Pancreas (tissue), 10 donors: Measurements from ENCODE around the gene IL20RA. TPM values are rescaled to one million over a fixed set of nuclear protein-coding genes. Genes with fewer than 3 reads are reported as not detected.
"Not testable (repeated sequence)": the region's sequence is repeated elsewhere in the genome, so short reads cannot be mapped to it uniquely, and the experiment has no call there.

Experiments
- ATAC-seq, 4 donors: fragments of 200-7000 bp; cut with Tn5 transposase; one replicate each; pipeline versions ENCODE4 v1.8.0 to v1.9.1; 2020; ENCODE audit warnings: mild to moderate bottlenecking in 4 of 4, moderate library complexity in 4 of 4
- DNase-seq, 6 donors: peaks; one replicate each; pipeline ENCODE4 v3.0.0-alpha.2; 2020
- FAIRE-seq: peaks from 2 replicates; lab custom pipeline; 2012; peaks lifted over from hg19 to GRCh38; lab: Jason Lieb, UNC
- H3K27ac ChIP-seq, 4 donors: fragments of 200-600 bp; sonication (generic); 1 replicate in 3 of 4; 2 replicates in 1 of 4; pipeline versions ENCODE4 v1.5.0 to v1.8.0; 2020
- H3K27me3 ChIP-seq, 4 donors: fragments of 200-600 bp; one replicate each; pipeline ENCODE4 v1.8.0; 2021
- H3K36me3 ChIP-seq, 3 donors: fragments of 200-600 bp; sonication (generic) in 1 of 3; one replicate each; pipeline versions ENCODE4 v1.5.0 to v1.8.0; 2020 to 2021
- H3K4me1 ChIP-seq, 3 donors: fragments of 200-600 bp; one replicate each; pipeline ENCODE4 v1.8.0; 2021
- H3K4me3 ChIP-seq, 4 donors: fragments of 200-600 bp; sonication (generic) in 2 of 4; one replicate each; pipeline versions ENCODE4 v1.5.0 to v1.8.0; 2020 to 2021
- H3K9me3 ChIP-seq, 4 donors: fragments of 200-600 bp; one replicate each; pipeline ENCODE4 v1.8.0; 2021
- WGBS, 2 donors: extraction: QIAGEN DNeasy Blood & Tissue Kit; methylation state at CpG; one replicate each; pipeline ENCODE4 v1.1.7; 2013; 5-methylcytosine and 5-hydroxymethylcytosine counted together
- intact Hi-C, 3 donors: fragments of 100-400 bp; cut with DNase I; formaldehyde crosslinking; loops; one replicate each; pipeline versions ENCODE4 v1.11.1 to v1.14.2; 2022
- polyA plus RNA-seq, 2 donors: library from polyadenylated mRNA; stranded (reverse); fragments of 200-250 nt; gene quantifications; one replicate each; pipeline ENCODE4 v1.2.3, GENCODE V29; 2013
- total RNA-seq, 6 donors: library from RNA; stranded (reverse); fragmentation: NEBNext Ultra II Directional in 4 of 6; extraction: Animal tissue kit (Norgen Biotek cat#: 25700) in 4 of 6; gene quantifications; one replicate each; pipeline versions ENCODE4 v1.2.1 to v1.2.4, GENCODE V29; 2021 to 2023
- TF ChIP-seq, protein P1 (sequence below), 4 donors: fragments of 200-600 bp; sonication (generic) in 3 of 4; IDR thresholded peaks; one replicate each; pipeline versions ENCODE4 v1.5.0 to v1.8.0; 2021; ENCODE audit warnings: antibody characterized with exemption in 4 of 4
- donor health status: healthy with polysubstance abuse.
- donor health status: DM: no; HTN: no; CAD: no; lungs with moderate emphysema.
- donor health status: DM: no; HTN: no; CAD: no.
- donor health status: control.
- donor health status: control.
- donor health status: Bipolar disorder and iron deficiency.
- donor health status: DM: yes; HTN: yes; CAD: no.
- donor health status: DM: no; HTN: no; CAD: no.
- donor health status: DM: no; HTN: no; CAD: no.
- donor health status: DM: yes; HTN: yes; CAD: no.

The IL20RA gene
- total and polyA plus RNA-seq, 8 donors: 5.5 to 22.2 (median 9.0) TPM

DNA sequence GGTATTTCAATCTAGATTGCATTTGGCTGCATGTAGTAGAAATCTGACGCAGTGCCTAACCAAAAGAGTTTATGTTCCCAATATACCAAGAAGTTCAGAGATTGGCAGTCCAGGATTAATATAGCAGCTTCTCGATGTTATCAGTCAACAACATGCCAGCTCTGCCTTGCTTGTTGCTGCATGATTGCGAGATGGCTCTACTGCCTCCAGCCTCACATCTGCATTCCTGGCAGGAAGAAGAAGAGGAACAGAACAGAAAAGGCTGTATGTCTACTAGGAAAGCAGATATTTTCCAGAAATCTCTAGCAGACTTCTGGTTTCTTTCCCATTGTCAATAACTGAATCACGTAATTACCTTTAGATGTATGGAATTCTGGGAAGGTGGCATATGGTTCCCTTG lies 61.8 kb downstream of the IL20RA start:
- H3K9me3 ChIP-seq: no peaks in the 10 kb centered on the region
- 64 to 75% methylated on average over 4 of the region's 4 CpGs for WGBS, 2 donors
- intact Hi-C loops: no loop called here
- no peak for FAIRE-seq
- no peaks in the 10 kb centered on the region for H3K27me3 ChIP-seq
- no peak overlapping the region for H3K27ac ChIP-seq
- no peak for ATAC-seq
- H3K4me3 ChIP-seq: no peak overlapping the region
- H3K36me3 ChIP-seq: no peaks in the 10 kb centered on the region
- H3K4me1 ChIP-seq: no peaks in the 10 kb centered on the region
- TF ChIP-seq, protein P1, sequence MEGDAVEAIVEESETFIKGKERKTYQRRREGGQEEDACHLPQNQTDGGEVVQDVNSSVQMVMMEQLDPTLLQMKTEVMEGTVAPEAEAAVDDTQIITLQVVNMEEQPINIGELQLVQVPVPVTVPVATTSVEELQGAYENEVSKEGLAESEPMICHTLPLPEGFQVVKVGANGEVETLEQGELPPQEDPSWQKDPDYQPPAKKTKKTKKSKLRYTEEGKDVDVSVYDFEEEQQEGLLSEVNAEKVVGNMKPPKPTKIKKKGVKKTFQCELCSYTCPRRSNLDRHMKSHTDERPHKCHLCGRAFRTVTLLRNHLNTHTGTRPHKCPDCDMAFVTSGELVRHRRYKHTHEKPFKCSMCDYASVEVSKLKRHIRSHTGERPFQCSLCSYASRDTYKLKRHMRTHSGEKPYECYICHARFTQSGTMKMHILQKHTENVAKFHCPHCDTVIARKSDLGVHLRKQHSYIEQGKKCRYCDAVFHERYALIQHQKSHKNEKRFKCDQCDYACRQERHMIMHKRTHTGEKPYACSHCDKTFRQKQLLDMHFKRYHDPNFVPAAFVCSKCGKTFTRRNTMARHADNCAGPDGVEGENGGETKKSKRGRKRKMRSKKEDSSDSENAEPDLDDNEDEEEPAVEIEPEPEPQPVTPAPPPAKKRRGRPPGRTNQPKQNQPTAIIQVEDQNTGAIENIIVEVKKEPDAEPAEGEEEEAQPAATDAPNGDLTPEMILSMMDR (IDR thresholded peaks at IDR 0.05): no peak
- no peak for DNase-seq

DNA sequence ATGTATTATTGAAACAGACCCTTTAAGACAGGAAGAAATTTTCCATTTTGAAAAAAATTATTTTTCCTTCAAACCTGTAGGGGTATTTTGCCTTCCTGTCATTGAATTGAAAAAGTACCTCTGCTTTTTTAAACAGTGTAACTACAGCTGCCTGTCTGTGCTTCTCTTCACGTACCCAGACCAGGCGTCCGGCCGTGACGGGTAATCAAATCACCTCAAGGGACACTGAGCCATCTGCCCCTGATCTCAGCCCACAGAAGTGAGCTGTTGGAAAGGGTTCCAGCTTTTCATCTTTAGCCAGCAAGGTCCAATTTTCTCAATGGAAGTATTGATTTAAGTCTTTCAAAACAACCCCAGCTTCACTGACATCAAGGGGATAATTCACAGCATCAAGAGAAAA lies 64.7 kb downstream of the IL20RA start:
- intact Hi-C loops: no loop called here
- 78 to 86% methylated on average over 5 of the region's 5 CpGs for WGBS, 2 donors
- TF ChIP-seq, protein P1 (IDR thresholded peaks at IDR 0.05): no peak
- Histone ChIP-seq H3K4me3 (no peak overlapping the region), H3K36me3 (no peaks in the 10 kb centered on the region), H3K27me3 (no peaks in the 10 kb centered on the region), H3K27ac (no peak overlapping the region), H3K9me3 (no peaks in the 10 kb centered on the region), H3K4me1 (no peaks in the 10 kb centered on the region)
- FAIRE-seq (no peak), DNase-seq (no peak), ATAC-seq (no peak)

DNA sequence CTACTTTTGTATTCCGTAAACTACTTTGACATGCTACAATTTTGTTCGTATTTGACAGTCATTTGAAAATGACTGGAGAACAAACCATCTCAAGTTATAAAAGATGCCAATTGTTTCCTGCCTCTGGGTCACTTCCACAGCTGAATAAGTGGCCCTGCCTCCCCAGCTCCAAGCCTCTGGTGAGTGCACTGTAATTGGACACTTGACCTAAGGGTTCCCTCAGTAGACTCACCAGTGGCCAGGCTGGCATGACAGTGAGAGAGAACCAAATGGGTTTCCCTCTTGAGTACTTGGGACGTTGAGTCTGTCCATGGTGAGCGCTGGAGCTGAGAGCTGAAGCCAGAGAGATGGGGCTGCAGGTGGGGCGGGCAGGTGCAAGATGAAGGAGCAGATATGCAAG lies 65.6 kb downstream of the IL20RA start:
- no peak for DNase-seq
- ATAC-seq: no peak
- Histone ChIP-seq H3K27ac (no peak overlapping the region), H3K27me3 (no peaks in the 10 kb centered on the region), H3K36me3 (no peaks in the 10 kb centered on the region), H3K9me3 (no peaks in the 10 kb centered on the region), H3K4me1 (no peaks in the 10 kb centered on the region), H3K4me3 (no peak overlapping the region)
- TF ChIP-seq, protein P1 (IDR thresholded peaks at IDR 0.05): no peak
- 82 to 91% methylated on average over 5 of the region's 5 CpGs for WGBS, 2 donors
- intact Hi-C loops: no loop called here
- FAIRE-seq: no peak

DNA sequence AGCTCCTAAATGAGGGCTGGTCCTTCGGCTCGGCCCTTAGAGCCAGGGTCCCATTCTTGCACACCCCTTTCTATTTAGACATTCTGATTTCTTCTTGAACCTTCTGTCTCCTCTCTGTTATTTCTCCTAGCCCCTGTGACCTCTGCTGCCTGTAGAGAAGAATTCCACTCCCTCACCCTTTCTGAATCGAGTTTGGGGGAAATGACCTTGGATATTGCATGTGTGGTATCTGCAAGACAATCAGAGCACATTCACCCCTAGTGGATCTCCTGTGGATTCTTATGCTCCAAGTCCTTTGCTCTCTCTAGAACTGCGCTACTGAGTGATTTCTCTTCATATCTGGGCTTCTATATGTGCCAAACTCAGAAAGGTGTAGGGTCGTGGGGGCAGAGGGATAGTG lies 67.7 kb downstream of the IL20RA start:
- no peaks in the 10 kb centered on the region for H3K4me1 ChIP-seq
- DNase-seq: no peak
- ATAC-seq: no peak
- intact Hi-C loops: no loop called here
- no peaks in the 10 kb centered on the region for H3K36me3 ChIP-seq
- H3K27ac ChIP-seq: no peak overlapping the region
- H3K4me3 ChIP-seq: no peak overlapping the region
- TF ChIP-seq, protein P1 (IDR thresholded peaks at IDR 0.05): no peak
- 59 to 71% methylated on average over 5 of the region's 5 CpGs for WGBS, 2 donors
- FAIRE-seq: no peak
- H3K9me3 ChIP-seq: no peaks in the 10 kb centered on the region
- no peaks in the 10 kb centered on the region for H3K27me3 ChIP-seq

DNA sequence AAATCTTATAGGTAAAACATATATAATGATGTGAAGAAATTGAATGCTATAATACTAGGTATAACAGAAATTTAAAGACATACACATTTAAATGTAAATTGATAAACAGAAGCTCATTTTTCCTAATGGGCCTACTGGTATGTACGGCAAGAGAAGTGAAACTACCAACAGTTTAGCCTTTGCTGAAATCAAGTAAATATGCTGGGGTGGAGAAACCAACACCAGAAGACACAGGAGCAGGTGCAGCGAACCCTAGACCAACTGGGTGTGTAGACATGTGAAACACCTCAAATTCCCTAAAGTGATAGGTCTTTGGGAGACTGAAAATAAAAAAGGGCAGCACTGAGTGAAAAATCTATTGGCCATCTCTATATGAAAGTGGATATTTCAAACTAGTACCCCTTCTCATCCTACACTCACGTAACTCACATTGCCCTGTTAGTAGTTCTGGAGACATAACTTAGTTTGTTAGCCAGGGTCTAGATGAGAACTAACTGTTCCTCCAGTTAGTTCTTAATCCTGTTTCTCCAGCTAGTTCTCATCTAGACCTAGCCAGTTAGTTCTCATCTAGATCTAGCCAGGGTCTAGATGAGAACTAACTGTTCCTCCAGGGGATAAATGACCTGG lies 69.6 kb downstream of the IL20RA start:
- Histone ChIP-seq H3K36me3 (no peaks in the 10 kb centered on the region), H3K9me3 (no peaks in the 10 kb centered on the region), H3K27ac (no peak overlapping the region), H3K4me1 (no peaks in the 10 kb centered on the region), H3K4me3 (no peak overlapping the region), H3K27me3 (no peaks in the 10 kb centered on the region)
- ATAC-seq: no peak
- FAIRE-seq: no peak
- 90 to 96% methylated on average over 3 of the region's 3 CpGs for WGBS, 2 donors
- TF ChIP-seq, protein P1 (IDR thresholded peaks at IDR 0.05): no peak
- no peak for DNase-seq
- intact Hi-C loops: no loop called here

DNA sequence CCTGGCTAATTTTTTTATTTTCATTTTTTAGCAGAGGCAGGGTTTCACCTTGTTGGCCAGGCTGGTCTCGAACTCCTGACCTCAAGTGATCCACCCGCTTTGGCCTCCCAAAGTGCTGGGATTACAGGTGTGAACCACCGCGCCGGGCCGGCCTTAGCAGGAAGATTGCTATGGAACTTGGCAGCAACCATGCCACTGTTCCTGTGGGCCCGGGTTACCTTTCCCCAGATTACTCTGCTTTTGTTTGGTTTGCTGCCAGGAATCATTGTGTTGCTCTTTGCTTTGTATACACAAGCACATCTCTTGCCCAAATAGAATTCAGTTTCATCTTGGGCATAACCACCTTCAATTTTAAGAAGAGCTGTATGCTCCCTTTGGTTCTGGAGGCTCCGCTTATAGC lies 71.0 kb downstream of the IL20RA start:
- FAIRE-seq, ATAC-seq, DNase-seq: not testable (repeated sequence)

More for the DNA sequence above, 71.0 kb downstream of the IL20RA start:
- H3K4me1 ChIP-seq, H3K27me3 ChIP-seq, intact Hi-C loops, H3K4me3 ChIP-seq, H3K36me3 ChIP-seq, H3K9me3 ChIP-seq, H3K27ac ChIP-seq: not testable (repeated sequence)
- 84 to 87% methylated on average over 8 of the region's 8 CpGs for WGBS, 2 donors
